ENCODE results near the gene GRIP1. TPM values are rescaled to one million over a fixed set of nuclear protein-coding genes. Genes with fewer than 3 reads are reported as not detected.

The GRIP1 gene
- total RNA-seq, 1 experiment from 2014 or later = 22.5 TPM

- TF ChIP-seq OVOL2 (CRISPR knock-in tag; IDR thresholded peaks at IDR 0.05; ENCODE audit: borderline replicate concordance) (no peak), MAX (CRISPR knock-in tag; IDR thresholded peaks at IDR 0.05) (no peak), ZNF423 (CRISPR knock-in tag; IDR thresholded peaks at IDR 0.05) (no peak), TEAD4 (CRISPR knock-in tag; IDR thresholded peaks at IDR 0.05) (no peak), SMAD3 (CRISPR knock-in tag; IDR thresholded peaks at IDR 0.05; ENCODE audit: borderline replicate concordance) (no peak), ZNF396 (CRISPR knock-in tag; IDR thresholded peaks at IDR 0.05; ENCODE audit: borderline replicate concordance) (no peak), ATF6 (CRISPR knock-in tag; IDR thresholded peaks at IDR 0.05) (no peak), TEAD1 (CRISPR knock-in tag; IDR thresholded peaks at IDR 0.05) (no peak), EMX1 (CRISPR knock-in tag; IDR thresholded peaks at IDR 0.05) (no peak), ZNF219 (CRISPR knock-in tag; IDR thresholded peaks at IDR 0.05; ENCODE audit: borderline replicate concordance) (no peak), ZNF121 (CRISPR knock-in tag; IDR thresholded peaks at IDR 0.05) (no peak), ZNF416 (CRISPR knock-in tag; IDR thresholded peaks at IDR 0.05) (no peak), ZNF671 (CRISPR knock-in tag; IDR thresholded peaks at IDR 0.05) (no peak), CBFB (CRISPR knock-in tag; IDR thresholded peaks at IDR 0.05; ENCODE audit: low read depth) (no peak), USF1 (CRISPR knock-in tag; IDR thresholded peaks at IDR 0.05) (no peak), SOX15 (CRISPR knock-in tag; IDR thresholded peaks at IDR 0.05) (no peak), AFF4 (CRISPR knock-in tag; IDR thresholded peaks at IDR 0.05; ENCODE audit: borderline replicate concordance) (no peak), MYBL2 (CRISPR knock-in tag; IDR thresholded peaks at IDR 0.05) (no peak)
- H3K27me3 Mint-ChIP-seq (ENCODE audit: low read depth) = no peaks in the 10 kb centered on the region
- H3K27ac Mint-ChIP-seq = no peak overlapping the region
- H3K4me3 Mint-ChIP-seq = no peak overlapping the region
- no peaks in the 10 kb centered on the region for H3K4me1 Mint-ChIP-seq
- H3K9me3 Mint-ChIP-seq = no peaks in the 10 kb centered on the region
- ATAC-seq = no peak
- ChIA-PET CTCF (no interaction called here), POLR2A (no interaction called here)
- H3K36me3 Mint-ChIP-seq = peaks cover 11% of the 10 kb centered on the region
- DNase-seq (ENCODE audit: low spot score) = no peak
Measured at GRCh38 chr12:66331016-66331415, 347.9 kb downstream of the GRIP1 start.

- Mint-ChIP-seq H3K4me3 (no peak overlapping the region), H3K36me3 (peaks cover 14% of the 10 kb centered on the region), H3K27me3 (ENCODE audit: low read depth) (no peaks in the 10 kb centered on the region), H3K4me1 (no peaks in the 10 kb centered on the region), H3K27ac (no peak overlapping the region), H3K9me3 (no peaks in the 10 kb centered on the region)
- TF ChIP-seq PREB (CRISPR knock-in tag; IDR thresholded peaks at IDR 0.05; ENCODE audit: borderline replicate concordance) (no peak), FOXK1 (CRISPR knock-in tag; IDR thresholded peaks at IDR 0.05) (no peak), ESRRA (CRISPR knock-in tag; IDR thresholded peaks at IDR 0.05; ENCODE audit: borderline replicate concordance) (no peak)
- CTCF ChIA-PET = interaction anchor here (1.1 to 1.3 kb wide), 2 partner anchors 28 to 185 kb away, joined by 3 to 4 read pairs; partner anchors contain the start of gene HELB
- POLR2A ChIA-PET = no interaction called here
- ATAC-seq (no peak), DNase-seq (ENCODE audit: low spot score) (no peak)
Measured at GRCh38 chr12:66329941-66330340, 348.9 kb downstream of the GRIP1 start.

Data from WTC11 (cell line).